GM13977 (cell line): Measurements from ENCODE around the gene LETM1.

Experiments used
- DNase-seq: peaks from one replicate; pipeline ENCODE4 v3.0.0; 2012; ENCODE audit warnings: low spot score
- in situ Hi-C: fragments of 300-500 bp; cut with MboI; formaldehyde crosslinking; loops from one replicate; pipeline ENCODE4 v1.12.0; 2022; ENCODE audit warnings: low sequenced_read_pairs, low pct_unique_long_range_greater_than_20kb, mixed read lengths, inconsistent platforms; ENCODE audit not compliant: unreplicated experiment
- TF ChIP-seq, protein P1 (sequence below): IDR thresholded peaks from 2 replicates; pipeline ENCODE4 v1.5.1; 2012; ENCODE audit warnings: mild to moderate bottlenecking, control low read depth; ENCODE audit not compliant: insufficient read depth; ENCODE audit errors: extremely low read depth, missing control alignments

The LETM1 gene

DNA sequence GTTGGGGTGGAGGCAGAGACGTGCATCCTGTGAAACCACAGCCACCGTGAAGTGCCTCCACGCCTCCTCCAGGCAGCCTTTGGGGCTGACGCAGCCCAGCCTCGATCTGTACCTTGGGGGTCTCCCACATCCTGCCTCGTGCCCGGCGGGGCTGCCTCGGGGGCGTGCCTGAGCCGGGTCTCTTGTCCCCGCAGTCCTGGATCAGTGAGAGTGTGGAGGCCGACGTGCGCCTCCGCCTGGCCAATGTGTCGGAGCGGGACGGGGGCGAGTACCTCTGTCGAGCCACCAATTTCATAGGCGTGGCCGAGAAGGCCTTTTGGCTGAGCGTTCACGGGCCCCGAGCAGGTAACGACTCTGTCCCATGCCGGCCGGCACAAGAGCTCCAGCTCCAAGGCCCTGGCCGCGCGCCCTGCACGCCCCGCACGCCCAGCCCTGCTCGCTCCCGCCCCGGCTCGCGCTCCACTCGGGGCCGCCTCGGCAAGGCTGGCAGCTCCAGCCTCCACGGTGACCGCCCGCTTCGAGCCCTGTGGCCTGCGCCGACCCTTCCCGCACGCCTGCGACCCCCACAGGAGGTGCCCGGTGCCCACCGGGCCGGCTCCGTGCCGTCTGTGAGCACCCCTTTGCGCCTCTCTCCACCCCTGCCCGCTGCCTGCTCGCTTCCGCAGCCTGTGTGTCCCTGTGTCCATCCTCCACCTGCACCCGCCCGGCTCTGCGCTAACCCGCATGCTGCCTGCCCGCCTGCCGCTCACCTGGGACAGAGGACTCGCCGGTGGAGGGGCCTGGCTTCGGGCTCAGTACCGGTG, 53.0 kb downstream of the LETM1 start:
- TF ChIP-seq, protein P1, sequence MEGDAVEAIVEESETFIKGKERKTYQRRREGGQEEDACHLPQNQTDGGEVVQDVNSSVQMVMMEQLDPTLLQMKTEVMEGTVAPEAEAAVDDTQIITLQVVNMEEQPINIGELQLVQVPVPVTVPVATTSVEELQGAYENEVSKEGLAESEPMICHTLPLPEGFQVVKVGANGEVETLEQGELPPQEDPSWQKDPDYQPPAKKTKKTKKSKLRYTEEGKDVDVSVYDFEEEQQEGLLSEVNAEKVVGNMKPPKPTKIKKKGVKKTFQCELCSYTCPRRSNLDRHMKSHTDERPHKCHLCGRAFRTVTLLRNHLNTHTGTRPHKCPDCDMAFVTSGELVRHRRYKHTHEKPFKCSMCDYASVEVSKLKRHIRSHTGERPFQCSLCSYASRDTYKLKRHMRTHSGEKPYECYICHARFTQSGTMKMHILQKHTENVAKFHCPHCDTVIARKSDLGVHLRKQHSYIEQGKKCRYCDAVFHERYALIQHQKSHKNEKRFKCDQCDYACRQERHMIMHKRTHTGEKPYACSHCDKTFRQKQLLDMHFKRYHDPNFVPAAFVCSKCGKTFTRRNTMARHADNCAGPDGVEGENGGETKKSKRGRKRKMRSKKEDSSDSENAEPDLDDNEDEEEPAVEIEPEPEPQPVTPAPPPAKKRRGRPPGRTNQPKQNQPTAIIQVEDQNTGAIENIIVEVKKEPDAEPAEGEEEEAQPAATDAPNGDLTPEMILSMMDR, result no peak
- DNase-seq, result no peak
- in situ Hi-C loops, result no loop called here

GRCh38 chr4:1802151-1802715, 53.7 kb downstream of the LETM1 start:
- in situ Hi-C loops, result no loop called here
- TF ChIP-seq, protein P1, result no peak
- no peak for DNase-seq

- in situ Hi-C loops, result no loop called here
- DNase-seq, result no peak
- TF ChIP-seq, protein P1, result no peak
Observed at GRCh38 chr4:1801286-1801958, 54.5 kb downstream of the LETM1 start.

- in situ Hi-C loops, result no loop called here
- TF ChIP-seq, protein P1, result no peak
- DNase-seq, result no peak
Observed at GRCh38 chr4:1800805-1801204, 55.2 kb downstream of the LETM1 start.

DNA sequence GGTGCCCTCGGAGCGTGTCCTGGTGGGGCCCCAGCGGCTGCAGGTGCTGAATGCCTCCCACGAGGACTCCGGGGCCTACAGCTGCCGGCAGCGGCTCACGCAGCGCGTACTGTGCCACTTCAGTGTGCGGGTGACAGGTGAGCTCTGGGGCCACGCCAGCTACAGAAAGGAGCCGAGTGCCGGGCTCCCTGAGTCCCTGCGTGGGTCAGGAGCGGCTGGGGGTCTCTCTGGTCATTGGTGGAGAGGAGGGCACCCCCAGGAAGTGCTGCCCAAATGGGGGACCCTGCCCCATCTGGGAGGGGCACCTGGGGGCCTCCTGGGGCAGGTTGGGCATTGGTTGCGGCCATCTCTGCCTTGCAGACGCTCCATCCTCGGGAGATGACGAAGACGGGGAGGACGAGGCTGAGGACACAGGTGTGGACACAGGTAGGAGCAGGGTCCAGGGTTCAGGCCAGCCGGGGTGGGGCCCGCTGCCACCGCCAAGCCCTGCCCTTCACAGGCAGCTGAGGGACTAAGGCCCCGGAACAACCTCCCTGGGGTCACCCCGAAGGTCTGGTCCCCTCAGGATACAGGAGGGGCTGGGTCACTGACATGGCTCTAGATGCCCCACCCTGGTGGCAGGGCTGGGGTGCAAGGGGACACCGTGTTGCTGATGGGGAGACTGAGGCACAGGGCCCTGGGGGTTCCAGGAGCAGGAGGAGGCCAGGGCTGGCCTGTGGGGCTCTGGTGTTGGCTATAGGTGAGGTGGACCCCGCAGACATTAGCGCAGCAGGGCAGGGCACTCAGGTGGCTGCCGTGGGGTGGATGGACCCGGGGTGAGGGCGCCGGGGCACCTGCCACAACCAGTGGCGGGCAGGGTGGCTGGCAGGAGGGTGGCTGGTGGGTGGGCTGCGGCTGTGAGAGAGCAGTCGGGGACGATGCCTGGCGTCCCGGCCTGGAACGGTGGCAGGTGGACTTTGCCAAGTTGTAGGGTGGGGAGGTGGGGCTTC, 56.3 kb downstream of the LETM1 start:
- TF ChIP-seq, protein P1, result no peak
- DNase-seq, result no peak
- in situ Hi-C loops, result no loop called here
